Measurements from ENCODE around the gene ADGRL3. TPM values are rescaled to one million over a fixed set of nuclear protein-coding genes. Genes with fewer than 3 reads are reported as not detected.

ADGRL3 gene
- total and polyA plus RNA-seq, 7 donors, result under 0.01 to 11.9 (median 5.4) TPM

DNA sequence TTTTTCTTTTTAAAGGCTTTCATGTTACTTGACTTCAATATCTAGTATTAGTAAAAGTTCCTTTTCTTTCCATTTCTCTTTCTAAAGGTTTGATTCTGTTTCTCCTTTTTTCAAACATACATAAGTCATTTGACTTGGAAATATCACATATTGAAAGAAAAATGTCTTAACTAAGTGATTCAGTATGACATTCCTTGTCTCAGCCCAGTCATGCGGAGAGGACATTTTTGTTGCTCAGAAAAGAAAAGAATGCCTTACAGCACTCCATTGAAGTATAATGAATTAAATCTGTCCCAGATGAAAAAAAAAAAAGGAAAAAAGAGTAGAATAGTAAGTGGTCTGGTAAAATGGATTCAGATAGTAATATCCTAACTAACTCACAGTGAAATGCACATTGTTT is 466.1 kb downstream of the ADGRL3 start:
- peaks cover 0 to 2% (median 0%) of the 10 kb centered on the region in 4 donors for H3K4me1 ChIP-seq
- no peak for TF ChIP-seq POLR2AphosphoS5 (IDR thresholded peaks at IDR 0.05)
- TF ChIP-seq EP300 (IDR thresholded peaks at IDR 0.05), result no peak
- no peak for TF ChIP-seq POLR2A (IDR thresholded peaks at IDR 0.05)
- no peak overlapping the region for H3K4me3 ChIP-seq
- H3K27me3 ChIP-seq, result no peaks in the 10 kb centered on the region
- H3K9me3 ChIP-seq, result no peaks in the 10 kb centered on the region
- 94 to 98% methylated on average over 1 of the region's 1 CpG for WGBS, 2 donors
- no peaks in the 10 kb centered on the region for H3K36me3 ChIP-seq
- no peak for DNase-seq
- H3K27ac ChIP-seq, result no peak overlapping the region
- intact Hi-C loops (cut with DNase I), result no loop called here

DNA sequence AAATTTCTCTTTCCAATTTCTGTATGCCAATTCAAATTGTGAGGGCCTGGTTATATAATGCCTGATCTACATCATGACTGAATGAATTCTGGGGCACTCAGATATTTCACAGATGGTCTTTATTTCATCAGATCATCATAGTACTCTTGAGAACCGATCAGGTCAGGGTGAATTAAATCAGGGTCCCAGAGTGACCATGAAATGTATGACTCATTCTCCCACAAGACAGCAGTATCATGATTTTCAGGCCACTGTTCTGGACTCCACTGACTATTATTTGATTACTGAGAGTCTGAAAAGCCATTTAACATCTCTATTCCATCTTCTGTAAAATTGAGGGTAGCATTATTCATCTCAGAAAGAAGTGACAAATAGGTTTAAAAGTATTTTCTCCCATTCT is 471.5 kb downstream of the ADGRL3 start:
- Histone ChIP-seq H3K36me3 (no peaks in the 10 kb centered on the region), H3K27ac (no peak overlapping the region), H3K9me3 (no peaks in the 10 kb centered on the region), H3K4me3 (no peak overlapping the region), H3K4me1 (peaks cover 0 to 2% (median 0%) of the 10 kb centered on the region in 4 donors), H3K27me3 (no peaks in the 10 kb centered on the region)
- 75 to 88% methylated on average over 1 of the region's 1 CpG for WGBS, 2 donors
- no peak for TF ChIP-seq POLR2A (IDR thresholded peaks at IDR 0.05)
- TF ChIP-seq, protein P1, sequence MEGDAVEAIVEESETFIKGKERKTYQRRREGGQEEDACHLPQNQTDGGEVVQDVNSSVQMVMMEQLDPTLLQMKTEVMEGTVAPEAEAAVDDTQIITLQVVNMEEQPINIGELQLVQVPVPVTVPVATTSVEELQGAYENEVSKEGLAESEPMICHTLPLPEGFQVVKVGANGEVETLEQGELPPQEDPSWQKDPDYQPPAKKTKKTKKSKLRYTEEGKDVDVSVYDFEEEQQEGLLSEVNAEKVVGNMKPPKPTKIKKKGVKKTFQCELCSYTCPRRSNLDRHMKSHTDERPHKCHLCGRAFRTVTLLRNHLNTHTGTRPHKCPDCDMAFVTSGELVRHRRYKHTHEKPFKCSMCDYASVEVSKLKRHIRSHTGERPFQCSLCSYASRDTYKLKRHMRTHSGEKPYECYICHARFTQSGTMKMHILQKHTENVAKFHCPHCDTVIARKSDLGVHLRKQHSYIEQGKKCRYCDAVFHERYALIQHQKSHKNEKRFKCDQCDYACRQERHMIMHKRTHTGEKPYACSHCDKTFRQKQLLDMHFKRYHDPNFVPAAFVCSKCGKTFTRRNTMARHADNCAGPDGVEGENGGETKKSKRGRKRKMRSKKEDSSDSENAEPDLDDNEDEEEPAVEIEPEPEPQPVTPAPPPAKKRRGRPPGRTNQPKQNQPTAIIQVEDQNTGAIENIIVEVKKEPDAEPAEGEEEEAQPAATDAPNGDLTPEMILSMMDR (IDR thresholded peaks at IDR 0.05), result no peak
- no peak for TF ChIP-seq POLR2AphosphoS5 (IDR thresholded peaks at IDR 0.05)
- no peak for TF ChIP-seq EP300 (IDR thresholded peaks at IDR 0.05)
- no peak for DNase-seq
- intact Hi-C loops (cut with DNase I), result no loop called here

DNA sequence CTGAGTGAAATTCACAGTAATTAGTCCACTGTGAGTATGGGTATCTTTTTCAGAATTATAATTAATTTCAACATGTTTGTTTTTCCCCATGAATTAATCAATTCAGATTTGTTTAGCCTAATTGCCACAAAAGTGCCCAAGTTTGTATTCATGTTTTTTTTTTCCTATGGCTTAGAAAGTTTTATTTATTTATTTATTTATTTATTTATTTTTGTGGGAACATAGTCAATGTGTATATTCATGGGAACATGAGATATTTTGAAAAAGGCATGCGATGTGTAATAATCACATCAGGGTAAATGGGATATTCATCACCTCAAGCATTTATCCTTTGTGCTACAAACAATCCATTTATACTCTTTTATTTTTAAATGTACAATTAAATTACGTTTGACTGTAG is 475.3 kb downstream of the ADGRL3 start:
- Histone ChIP-seq H3K4me3 (no peak overlapping the region), H3K36me3 (no peaks in the 10 kb centered on the region), H3K27ac (no peak overlapping the region), H3K9me3 (no peaks in the 10 kb centered on the region), H3K27me3 (no peaks in the 10 kb centered on the region), H3K4me1 (no peaks in the 10 kb centered on the region)
- intact Hi-C loops (cut with DNase I), result no loop called here
- 86 to 89% methylated on average over 2 of the region's 2 CpGs for WGBS, 2 donors
- TF ChIP-seq EP300 (IDR thresholded peaks at IDR 0.05) (no peak), POLR2A (IDR thresholded peaks at IDR 0.05) (no peak), POLR2AphosphoS5 (IDR thresholded peaks at IDR 0.05) (no peak)
- TF ChIP-seq, protein P1 (IDR thresholded peaks at IDR 0.05), result no peak
- DNase-seq, result no peak

DNA sequence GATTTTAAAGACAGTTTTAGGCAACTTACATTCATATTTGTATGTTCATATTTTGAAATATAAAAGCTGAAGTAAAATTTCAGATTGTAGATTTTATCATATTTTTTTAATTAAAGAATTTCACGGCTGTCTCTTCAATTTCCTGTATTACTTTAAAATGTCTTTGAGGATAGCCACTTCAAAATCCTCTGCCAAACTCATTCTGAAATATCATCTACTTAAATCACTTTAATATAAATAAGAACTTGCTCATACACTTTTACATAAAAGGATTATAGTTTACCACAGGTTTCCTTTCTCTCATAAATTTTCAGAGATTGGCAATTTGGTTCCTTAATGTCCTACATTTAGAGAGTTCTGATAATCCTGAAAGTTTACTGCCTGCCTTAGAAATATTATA is 478.2 kb downstream of the ADGRL3 start:
- no peaks in the 10 kb centered on the region for H3K36me3 ChIP-seq
- H3K4me3 ChIP-seq, result no peak overlapping the region
- intact Hi-C loops (cut with DNase I), result no loop called here
- H3K27me3 ChIP-seq, result no peaks in the 10 kb centered on the region
- H3K9me3 ChIP-seq, result no peaks in the 10 kb centered on the region
- TF ChIP-seq EP300 (IDR thresholded peaks at IDR 0.05), result no peak
- TF ChIP-seq POLR2AphosphoS5 (IDR thresholded peaks at IDR 0.05), result no peak
- TF ChIP-seq, protein P1 (IDR thresholded peaks at IDR 0.05), result no peak
- no peak for TF ChIP-seq POLR2A (IDR thresholded peaks at IDR 0.05)
- WGBS, 2 donors, result 92 to 96% methylated on average over 1 of the region's 1 CpG
- DNase-seq, result no peak
- H3K27ac ChIP-seq, result no peak overlapping the region
- H3K4me1 ChIP-seq, result no peaks in the 10 kb centered on the region

DNA sequence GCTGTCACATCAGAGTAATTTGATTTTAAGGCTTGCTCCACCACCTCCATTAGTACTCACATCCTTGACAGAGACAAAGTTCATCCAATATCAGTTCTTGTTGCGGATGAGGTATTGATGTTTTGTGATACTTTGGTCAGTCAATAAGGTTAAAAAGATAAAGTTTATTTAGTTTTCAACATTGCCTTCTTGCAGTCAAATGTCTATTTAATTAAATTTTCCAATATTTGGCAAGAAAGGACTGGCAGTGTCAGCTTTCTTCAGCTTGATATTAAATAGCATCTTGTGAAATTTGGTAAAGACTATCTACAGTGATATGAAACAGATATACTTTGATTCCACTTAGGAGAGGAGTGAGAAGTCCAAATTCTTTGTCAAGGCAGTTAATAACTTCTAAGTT is 493.4 kb downstream of the ADGRL3 start:
- no peaks in the 10 kb centered on the region for H3K36me3 ChIP-seq
- WGBS, 2 donors, result 92 to 99% methylated on average over 1 of the region's 1 CpG
- no peak for DNase-seq
- H3K4me1 ChIP-seq, result no peaks in the 10 kb centered on the region
- H3K27ac ChIP-seq, result no peak overlapping the region
- no peaks in the 10 kb centered on the region for H3K9me3 ChIP-seq
- TF ChIP-seq, protein P1 (IDR thresholded peaks at IDR 0.05), result no peak
- no peak for TF ChIP-seq EP300 (IDR thresholded peaks at IDR 0.05)
- no peak for TF ChIP-seq POLR2A (IDR thresholded peaks at IDR 0.05)
- TF ChIP-seq POLR2AphosphoS5 (IDR thresholded peaks at IDR 0.05), result no peak
- H3K27me3 ChIP-seq, result no peaks in the 10 kb centered on the region
- no peak overlapping the region for H3K4me3 ChIP-seq
- intact Hi-C loops (cut with DNase I), result no loop called here
